GM19099 (cell line): ENCODE data around the gene AGAP1.

Source experiments
- POLR2A ChIP-seq: IDR thresholded peaks from 3 replicates; pipeline ENCODE4 v1.6.1; 2011; ENCODE audit warnings: low read depth; ENCODE audit not compliant: insufficient read length; ENCODE audit errors: extremely low read depth

Gene AGAP1

GRCh38 chr2:235542733-235543127 lies 48.9 kb downstream of the AGAP1 start:
- no peak for TF ChIP-seq POLR2A

GRCh38 chr2:235543128-235543750 lies 49.4 kb downstream of the AGAP1 start:
- no peak for TF ChIP-seq POLR2A

GRCh38 chr2:235543851-235544688 lies 50.2 kb downstream of the AGAP1 start:
- TF ChIP-seq POLR2A: no peak

GRCh38 chr2:235544689-235544969 lies 50.8 kb downstream of the AGAP1 start:
- TF ChIP-seq POLR2A: no peak

GRCh38 chr2:235545339-235546150 lies 51.7 kb downstream of the AGAP1 start:
- TF ChIP-seq POLR2A: no peak

GRCh38 chr2:235546151-235546435 lies 52.2 kb downstream of the AGAP1 start:
- TF ChIP-seq POLR2A: no peak

- TF ChIP-seq POLR2A: no peak
Measured at GRCh38 chr2:235546436-235546835, 52.6 kb downstream of the AGAP1 start.

GRCh38 chr2:235549735-235550377 lies 56.0 kb downstream of the AGAP1 start:
- no peak for TF ChIP-seq POLR2A

- TF ChIP-seq POLR2A: no peak
Measured at GRCh38 chr2:235550378-235550760, 56.5 kb downstream of the AGAP1 start.

- TF ChIP-seq POLR2A: no peak
Measured at GRCh38 chr2:235550946-235551345, 57.1 kb downstream of the AGAP1 start.

GRCh38 chr2:235551965-235552364 lies 58.1 kb downstream of the AGAP1 start:
- no peak for TF ChIP-seq POLR2A

GRCh38 chr2:235552671-235553070 lies 58.8 kb downstream of the AGAP1 start:
- TF ChIP-seq POLR2A: no peak

- TF ChIP-seq POLR2A: no peak
Measured at GRCh38 chr2:235553291-235553690, 59.4 kb downstream of the AGAP1 start.

GRCh38 chr2:235553696-235554100 lies 59.9 kb downstream of the AGAP1 start:
- TF ChIP-seq POLR2A: no peak

- no peak for TF ChIP-seq POLR2A
Measured at GRCh38 chr2:235554385-235554784, 60.5 kb downstream of the AGAP1 start.
